NCI-H510A (cell line): ENCODE results near the gene TNRC6C.
"Not testable (repeated sequence)": the region's sequence is repeated elsewhere in the genome, so short reads cannot be mapped to it uniquely, and the experiment has no call there.

ENCODE experiments used
- DNase-seq: peaks from one replicate; lab custom pipeline; 2025; lab: John Stamatoyannopoulos, UW

Gene TNRC6C

GRCh38 chr17:78138204-78139060 is 179.9 kb downstream of the TNRC6C start:
- no peak for DNase-seq

- DNase-seq: not testable (repeated sequence)
Measured at GRCh38 chr17:78139861-78140168, 181.3 kb downstream of the TNRC6C start.

- no peak for DNase-seq
Measured at GRCh38 chr17:78140169-78141051, 181.9 kb downstream of the TNRC6C start.

GRCh38 chr17:78141437-78142118 is 183.1 kb downstream of the TNRC6C start:
- DNase-seq: no peak

GRCh38 chr17:78142119-78142861 is 183.8 kb downstream of the TNRC6C start:
- peak; percentile 56 for DNase-seq

GRCh38 chr17:78143214-78144146 is 185.0 kb downstream of the TNRC6C start:
- no peak for DNase-seq

GRCh38 chr17:78144147-78144719 is 185.7 kb downstream of the TNRC6C start:
- DNase-seq: no peak

- DNase-seq: no peak
Measured at GRCh38 chr17:78144736-78145641, 186.5 kb downstream of the TNRC6C start.

- DNase-seq: no peak
Measured at GRCh38 chr17:78146471-78146869, 188.0 kb downstream of the TNRC6C start.

- no peak for DNase-seq
Measured at GRCh38 chr17:78146881-78147280, 188.4 kb downstream of the TNRC6C start.

- DNase-seq: no peak
Measured at GRCh38 chr17:78147315-78147998, 189.0 kb downstream of the TNRC6C start.

GRCh38 chr17:78148286-78149016 is 189.9 kb downstream of the TNRC6C start:
- DNase-seq: no peak

GRCh38 chr17:78151514-78152008 is 193.1 kb downstream of the TNRC6C start:
- no peak for DNase-seq

GRCh38 chr17:78154903-78155811 is 196.7 kb downstream of the TNRC6C start:
- DNase-seq: no peak
